Colon (tissue), 2 donors: ENCODE data around the gene TRIM37.

Experiments
- FAIRE-seq: peaks from 2 replicates; lab custom pipeline; 2012; peaks lifted over from hg19 to GRCh38; lab: Jason Lieb, UNC
- donor health status: control.
- donor health status: control.

The TRIM37 gene

GRCh38 chr17:58936295-58936694 lies 170.4 kb downstream of the TRIM37 start:
- FAIRE-seq: no peak

- no peak for FAIRE-seq
These were observed 173.7 kb downstream of the TRIM37 start for GRCh38 chr17:58932956-58933355.
